DND-41 (cell line): Measurements from ENCODE around the gene SDK2.

Experiments
- ATAC-seq: fragments of 200-7000 bp; cut with Tn5 transposase; 3 replicates; pipeline ENCODE4 v1.9.1; 2021; ENCODE audit warnings: low read depth; ENCODE audit not compliant: insufficient read depth
- DNase-seq: peaks from one replicate; pipeline ENCODE4 v3.0.0-alpha.2; 2020
- H2AFZ ChIP-seq: 2 replicates; pipeline ENCODE4 v1.6.0; 2012; ENCODE audit warnings: low read depth, low read length
- H3K27ac ChIP-seq: 2 replicates; pipeline ENCODE4 v1.5.1; 2012; ENCODE audit warnings: low read length, inconsistent platforms
- H3K27me3 ChIP-seq: fragments of 200-600 bp; sonication (generic); 2 replicates; pipeline ENCODE4 v1.6.0; 2012; ENCODE audit warnings: low read length, mild to moderate bottlenecking, inconsistent platforms; ENCODE audit not compliant: insufficient read depth, poor library complexity
- H3K36me3 ChIP-seq: 2 replicates; pipeline ENCODE4 v1.5.1; 2012; ENCODE audit warnings: low read length, inconsistent platforms; ENCODE audit not compliant: insufficient read depth
- H3K4me1 ChIP-seq: 2 replicates; pipeline ENCODE4 v1.5.1; 2012; ENCODE audit warnings: mild to moderate bottlenecking, low read length; ENCODE audit not compliant: insufficient read depth
- H3K4me2 ChIP-seq: 2 replicates; pipeline ENCODE4 v1.6.0; 2012; ENCODE audit warnings: mild to moderate bottlenecking, moderate library complexity, low read length, inconsistent platforms; ENCODE audit not compliant: insufficient read depth
- H3K4me3 ChIP-seq, 2 experiments: fragments of 200-600 bp in 1 of 2; shearing (Covaris generic) in 1 of 2; 2 replicates each; pipeline ENCODE4 v1.5.1; 2012 to 2016; ENCODE audit warnings: inconsistent platforms in 2 of 2, low read length in 2 of 2, mild to moderate bottlenecking in 2 of 2, low read depth in 1 of 2, moderate library complexity in 1 of 2
- H3K79me2 ChIP-seq: 2 replicates; pipeline ENCODE4 v1.6.0; 2012; ENCODE audit warnings: low read length, inconsistent platforms; ENCODE audit not compliant: insufficient read depth
- H3K9ac ChIP-seq: 2 replicates; pipeline ENCODE4 v1.6.0; 2012; ENCODE audit warnings: low read depth, mild to moderate bottlenecking, inconsistent platforms, low read length, moderate library complexity
- H3K9me3 ChIP-seq: 2 replicates; pipeline ENCODE4 v1.5.1; 2012; ENCODE audit warnings: low read length, moderate library complexity, mild to moderate bottlenecking, inconsistent platforms; ENCODE audit not compliant: insufficient read depth, severe bottlenecking
- H4K20me1 ChIP-seq: 2 replicates; pipeline ENCODE4 v1.6.0; 2012; ENCODE audit warnings: low read length; ENCODE audit not compliant: insufficient read depth
- CTCF ChIP-seq: IDR thresholded peaks from 2 replicates; pipeline ENCODE4 v1.5.1; 2012; ENCODE audit warnings: borderline replicate concordance, low read length, moderate library complexity, mild to moderate bottlenecking; ENCODE audit not compliant: poor library complexity, severe bottlenecking; ENCODE audit errors: extremely low read depth
- EZH2 ChIP-seq: IDR thresholded peaks from 3 replicates; pipeline ENCODE4 v1.6.1; 2012; ENCODE audit warnings: borderline replicate concordance, low read depth, mild to moderate bottlenecking, moderate library complexity, low read length, inconsistent platforms; ENCODE audit not compliant: severe bottlenecking

SDK2 gene

GRCh38 chr17:73427198-73427597 is 217.0 kb downstream of the SDK2 start:
- peaks cover 20% of the 10 kb centered on the region for H3K4me1 ChIP-seq
- H3K79me2 ChIP-seq, result no peaks in the 10 kb centered on the region
- no peaks in the 10 kb centered on the region for H3K36me3 ChIP-seq
- no peak overlapping the region for H3K4me3 ChIP-seq
- no peak overlapping the region for H3K27ac ChIP-seq
- no peak overlapping the region for H2AFZ ChIP-seq
- no peaks in the 10 kb centered on the region for H3K27me3 ChIP-seq
- no peaks in the 10 kb centered on the region for H4K20me1 ChIP-seq
- H3K9me3 ChIP-seq, result no peaks in the 10 kb centered on the region
- no peak for DNase-seq
- no peak for ATAC-seq
- TF ChIP-seq EZH2, result no peak
- no peak for TF ChIP-seq CTCF
- H3K9ac ChIP-seq, result no peak overlapping the region
- no peak overlapping the region for H3K4me2 ChIP-seq

GRCh38 chr17:73424571-73424970 is 219.7 kb downstream of the SDK2 start:
- no peaks in the 10 kb centered on the region for H4K20me1 ChIP-seq
- no peaks in the 10 kb centered on the region for H3K36me3 ChIP-seq
- no peak overlapping the region for H3K4me3 ChIP-seq
- no peak overlapping the region for H3K27ac ChIP-seq
- no peak for TF ChIP-seq EZH2
- TF ChIP-seq CTCF, result no peak
- no peak overlapping the region for H3K9ac ChIP-seq
- no peaks in the 10 kb centered on the region for H3K9me3 ChIP-seq
- ATAC-seq (no peak), DNase-seq (no peak)
- H3K79me2 ChIP-seq, result no peaks in the 10 kb centered on the region
- peaks cover 5% of the 10 kb centered on the region for H3K4me1 ChIP-seq
- H2AFZ ChIP-seq, result no peak overlapping the region
- no peaks in the 10 kb centered on the region for H3K27me3 ChIP-seq
- no peak overlapping the region for H3K4me2 ChIP-seq

- Histone ChIP-seq H3K9ac (no peak overlapping the region), H3K9me3 (no peaks in the 10 kb centered on the region), H3K4me3 (no peak overlapping the region), H3K36me3 (no peaks in the 10 kb centered on the region), H3K4me2 (no peak overlapping the region), H3K27ac (no peak overlapping the region), H3K79me2 (no peaks in the 10 kb centered on the region), H4K20me1 (no peaks in the 10 kb centered on the region; the same call in 1 of the 2 replicates), H3K4me1 (no peaks in the 10 kb centered on the region), H2AFZ (no peak overlapping the region), H3K27me3 (no peaks in the 10 kb centered on the region)
- no peak for TF ChIP-seq CTCF
- TF ChIP-seq EZH2, result no peak
- no peak for DNase-seq
- no peak for ATAC-seq
Measured at GRCh38 chr17:73423806-73424205, 220.4 kb downstream of the SDK2 start.

GRCh38 chr17:73423159-73423715 is 221.0 kb downstream of the SDK2 start:
- H3K79me2 ChIP-seq, result no peaks in the 10 kb centered on the region
- no peaks in the 10 kb centered on the region for H3K9me3 ChIP-seq
- H2AFZ ChIP-seq, result no peak overlapping the region
- H3K27ac ChIP-seq, result no peak overlapping the region
- DNase-seq (no peak), ATAC-seq (no peak)
- no peaks in the 10 kb centered on the region for H3K4me1 ChIP-seq
- no peak overlapping the region for H3K4me2 ChIP-seq
- H3K4me3 ChIP-seq, result no peak overlapping the region
- no peak overlapping the region for H3K9ac ChIP-seq
- H4K20me1 ChIP-seq, result no peaks in the 10 kb centered on the region; the same call in 1 of the 2 replicates
- TF ChIP-seq CTCF, result no peak
- no peak for TF ChIP-seq EZH2
- H3K36me3 ChIP-seq, result no peaks in the 10 kb centered on the region
- H3K27me3 ChIP-seq, result no peaks in the 10 kb centered on the region
